OCI-LY3 (cell line): ENCODE measurements around the gene VHLL.
A peak's percentile ranks its signal among the peaks of the same experiment; 100 is the strongest.

Experiments
- H2AFZ ChIP-seq: fragments of 200-600, 300-600 bp; shearing (Covaris generic); 2 replicates; pipeline ENCODE4 v1.6.0; 2014; ENCODE audit warnings: antibody characterized with exemption, low read depth, low read length
- H3K27ac ChIP-seq: fragments of 200-600, 300-600 bp; sonication (generic); 2 replicates; pipeline ENCODE4 v1.5.1; 2014; ENCODE audit warnings: mild to moderate bottlenecking, low read length, moderate library complexity, mixed read lengths
- H3K27me3 ChIP-seq: fragments of 200-600, 300-600 bp; sonication (generic); 2 replicates; pipeline ENCODE4 v1.6.1; 2014; ENCODE audit warnings: low read depth, low read length, mixed read lengths
- H3K36me3 ChIP-seq: fragments of 200-600, 300-600 bp; sonication (generic); replicated peaks from 2 replicates; pipeline ENCODE3; 2014; ENCODE audit warnings: low read depth, low read length, mixed read lengths
- H3K4me1 ChIP-seq: fragments of 300-600, 200-600 bp; sonication (generic); 2 replicates; pipeline ENCODE4 v1.6.1; 2014; ENCODE audit warnings: low read length, mixed read lengths
- H3K4me2 ChIP-seq: fragments of 200-600, 300-600 bp; sonication (generic); 2 replicates; pipeline ENCODE4 v1.6.1; 2014; ENCODE audit warnings: low read length, mixed read lengths
- H3K4me3 ChIP-seq: fragments of 300-600, 200-600 bp; sonication (generic); 2 replicates; pipeline ENCODE4 v1.5.1; 2014; ENCODE audit warnings: antibody characterized with exemption, mild to moderate bottlenecking, low read length, moderate library complexity
- H3K79me2 ChIP-seq: fragments of 300-600, 200-600 bp; shearing (Covaris generic); 2 replicates; pipeline ENCODE4 v1.6.1; 2014; ENCODE audit warnings: mild to moderate bottlenecking, low read length, mixed read lengths
- H3K9ac ChIP-seq: fragments of 300-600, 200-600 bp; shearing (Covaris generic); 2 replicates; pipeline ENCODE4 v1.6.0; 2014; ENCODE audit warnings: mild to moderate bottlenecking, low read length, moderate library complexity
- H3K9me3 ChIP-seq: fragments of 200-600, 300-600 bp; shearing (Covaris generic); 2 replicates; pipeline ENCODE4 v1.6.1; 2014; ENCODE audit warnings: low read length, mixed read lengths; ENCODE audit not compliant: insufficient read depth
- H4K20me1 ChIP-seq: fragments of 200-600, 300-600 bp; sonication (generic); 2 replicates; pipeline ENCODE4 v1.6.1; 2016; ENCODE audit warnings: low read length, mixed read lengths; ENCODE audit not compliant: insufficient read depth
- CTCF ChIP-seq: fragments of 200-600, 300-600 bp; sonication (generic); IDR thresholded peaks from 2 replicates; pipeline ENCODE4 v1.5.1; 2014; ENCODE audit warnings: antibody characterized with exemption, low read length, low read depth
- EZH2phosphoT487 ChIP-seq: fragments of 200-600 bp; shearing (Covaris generic); IDR thresholded peaks from 2 replicates; pipeline ENCODE4 v1.6.1; 2018; ENCODE audit warnings: antibody characterized with exemption, mixed run types, low read depth

Gene VHLL

GRCh38 chr1:156305215-156305614 is 6.1 kb upstream of the VHLL start:
- no peak overlapping the region for H3K9ac ChIP-seq
- no peaks in the 10 kb centered on the region for H3K27me3 ChIP-seq
- no peak overlapping the region for H3K4me2 ChIP-seq
- peaks cover 36% of the 10 kb centered on the region for H3K36me3 ChIP-seq
- no peaks in the 10 kb centered on the region for H4K20me1 ChIP-seq
- no peak for TF ChIP-seq CTCF
- TF ChIP-seq EZH2phosphoT487 = no peak
- H3K79me2 ChIP-seq = no peaks in the 10 kb centered on the region
- no peak overlapping the region for H2AFZ ChIP-seq
- H3K27ac ChIP-seq = no peak overlapping the region
- no peaks in the 10 kb centered on the region for H3K4me1 ChIP-seq
- H3K9me3 ChIP-seq = no peaks in the 10 kb centered on the region
- H3K4me3 ChIP-seq = no peak overlapping the region

DNA sequence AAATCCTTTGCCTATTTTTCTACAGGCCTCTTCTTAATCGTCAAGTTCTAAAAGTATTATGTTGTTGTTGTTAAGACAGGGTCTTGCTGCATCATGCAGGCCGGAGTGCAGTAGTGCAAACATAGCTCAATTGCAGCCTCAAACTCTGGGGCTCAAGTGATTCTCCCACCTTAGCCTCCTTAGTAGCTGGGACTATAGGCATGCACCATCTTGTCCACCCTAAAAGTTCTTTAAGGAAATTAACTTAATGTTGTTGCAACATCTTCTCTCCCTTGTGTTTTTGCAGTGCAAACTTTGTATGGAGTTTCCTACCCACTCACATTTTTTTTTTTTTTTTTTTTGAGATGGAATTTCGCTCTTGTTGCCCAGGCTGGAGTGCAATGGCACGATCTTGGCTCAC is 4.1 kb upstream of the VHLL start:
- Histone ChIP-seq H3K9ac (no peak overlapping the region), H3K4me1 (no peaks in the 10 kb centered on the region), H3K79me2 (no peaks in the 10 kb centered on the region), H3K27ac (no peak overlapping the region), H3K4me2 (no peak overlapping the region), H4K20me1 (no peaks in the 10 kb centered on the region), H3K9me3 (no peaks in the 10 kb centered on the region), H3K4me3 (no peak overlapping the region), H2AFZ (no peak overlapping the region), H3K27me3 (no peaks in the 10 kb centered on the region), H3K36me3 (peaks cover 23% of the 10 kb centered on the region)
- TF ChIP-seq CTCF (no peak), EZH2phosphoT487 (no peak)

GRCh38 chr1:156295391-156295947 is 3.6 kb downstream of the VHLL start, which contains the start of gene GLMP:
Gene GLMP, minus strand, starts transcription at chr1:156295679. Its CDS starts 34 bp downstream, at chr1:156295645.
- Histone ChIP-seq H3K4me2 (peak within 1 kb of the TSS; percentile 88), H3K27ac (no peak within 1 kb of the TSS), H3K79me2 (no peaks in the 10 kb centered on the region; the same call in 1 of the 2 replicates), H3K9me3 (no peaks in the 10 kb centered on the region), H2AFZ (peak within 1 kb of the TSS; percentile 91), H3K9ac (peak within 1 kb of the TSS; percentile 71), H3K27me3 (no peaks in the 10 kb centered on the region), H3K4me3 (peak within 1 kb of the TSS; percentile 89), H4K20me1 (no peaks in the 10 kb centered on the region), H3K4me1 (peaks cover 11% of the 10 kb centered on the region), H3K36me3 (peaks cover 9% of the 10 kb centered on the region)
- no peak for TF ChIP-seq CTCF
- TF ChIP-seq EZH2phosphoT487 = no peak

GRCh38 chr1:156293895-156294294 is 5.2 kb downstream of the VHLL start:
- no peak overlapping the region for H3K4me2 ChIP-seq
- H3K79me2 ChIP-seq = no peaks in the 10 kb centered on the region; the same call in 1 of the 2 replicates
- TF ChIP-seq EZH2phosphoT487 (no peak), CTCF (no peak)
- H2AFZ ChIP-seq = no peak overlapping the region
- H3K4me3 ChIP-seq = no peak overlapping the region
- H3K9me3 ChIP-seq = no peaks in the 10 kb centered on the region
- no peak overlapping the region for H3K9ac ChIP-seq
- no peak overlapping the region for H3K27ac ChIP-seq
- H3K27me3 ChIP-seq = no peaks in the 10 kb centered on the region
- no peaks in the 10 kb centered on the region for H4K20me1 ChIP-seq
- H3K4me1 ChIP-seq = peaks cover 11% of the 10 kb centered on the region
- H3K36me3 ChIP-seq = peaks cover 10% of the 10 kb centered on the region
